Measurements from ENCODE around the gene RUNDC1.

The RUNDC1 gene

DNA sequence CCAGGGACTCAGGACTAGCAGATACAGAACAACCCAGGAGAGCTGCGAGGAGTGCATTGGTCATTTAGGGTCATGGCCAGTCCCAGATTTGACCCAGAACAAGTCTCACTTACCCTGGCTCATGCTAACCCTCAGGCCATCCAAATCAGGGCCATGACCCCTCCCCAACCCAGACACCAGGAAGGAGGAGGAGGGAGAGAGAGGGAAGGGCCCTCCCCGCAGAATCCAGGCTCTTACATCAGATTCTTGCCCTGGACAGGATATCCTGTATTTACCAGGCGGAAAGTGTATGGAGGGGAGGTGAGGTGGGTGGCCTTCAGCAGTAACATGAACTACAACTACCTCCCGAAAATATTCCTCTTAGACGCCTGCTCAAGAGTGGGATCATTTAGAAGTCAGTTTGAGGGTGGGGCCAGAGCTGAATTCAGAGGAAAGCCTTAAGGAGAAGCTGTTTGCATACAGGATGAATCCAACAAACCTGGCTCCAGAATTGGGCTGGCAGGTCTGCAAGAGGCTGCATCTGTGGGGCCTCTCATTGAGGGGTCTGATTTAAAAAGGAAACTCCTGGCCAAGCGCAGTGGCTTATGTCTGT, 39.8 kb downstream of the RUNDC1 start:
- no peak for DNase-seq

DNA sequence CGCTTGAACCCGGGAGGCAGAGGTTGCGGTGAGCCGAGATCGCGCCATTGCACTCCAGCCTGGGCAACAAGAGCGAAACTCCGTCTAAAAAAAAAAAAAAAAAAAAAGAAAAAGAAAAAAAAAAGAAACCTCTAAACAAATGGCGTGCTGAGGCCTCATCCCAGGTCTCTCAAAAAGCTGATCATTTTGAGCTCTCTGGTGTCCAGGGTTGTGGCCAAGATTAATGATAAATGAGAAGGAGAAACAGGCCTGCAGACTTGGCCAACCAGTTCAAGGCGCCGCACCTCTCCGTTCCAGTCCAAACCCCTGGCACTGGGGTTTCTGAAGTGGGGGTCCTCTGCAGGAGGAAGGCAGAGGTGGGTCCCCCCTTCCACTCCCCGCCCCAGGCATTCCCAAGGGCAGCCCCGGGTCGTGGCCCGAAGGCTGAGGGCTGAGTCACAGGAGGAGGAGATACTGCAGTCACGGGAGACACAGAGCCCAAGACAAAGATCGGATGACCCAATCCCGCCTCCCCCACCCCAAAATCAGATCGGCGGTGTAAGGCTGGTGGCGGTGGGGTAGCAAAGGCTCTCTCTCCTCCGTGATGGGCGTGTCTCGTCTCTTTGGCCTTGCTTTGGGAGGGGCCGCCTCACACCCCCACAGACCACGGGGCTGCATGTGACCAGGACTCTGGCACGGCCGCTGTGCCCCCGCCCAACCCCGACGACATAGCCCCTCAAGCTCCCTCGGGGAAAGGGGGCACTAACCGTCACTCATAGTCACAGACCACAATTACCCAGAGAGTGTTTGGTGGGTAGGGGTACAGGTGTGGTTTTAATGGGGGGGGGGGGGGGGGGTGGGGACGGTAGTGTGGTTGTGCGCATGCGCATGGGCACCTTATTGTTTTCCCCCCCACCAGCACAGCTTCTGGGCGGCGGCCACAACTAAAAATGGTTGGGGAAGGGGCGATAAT, 40.7 kb downstream of the RUNDC1 start:
- peak; percentile 78 for DNase-seq

DNA sequence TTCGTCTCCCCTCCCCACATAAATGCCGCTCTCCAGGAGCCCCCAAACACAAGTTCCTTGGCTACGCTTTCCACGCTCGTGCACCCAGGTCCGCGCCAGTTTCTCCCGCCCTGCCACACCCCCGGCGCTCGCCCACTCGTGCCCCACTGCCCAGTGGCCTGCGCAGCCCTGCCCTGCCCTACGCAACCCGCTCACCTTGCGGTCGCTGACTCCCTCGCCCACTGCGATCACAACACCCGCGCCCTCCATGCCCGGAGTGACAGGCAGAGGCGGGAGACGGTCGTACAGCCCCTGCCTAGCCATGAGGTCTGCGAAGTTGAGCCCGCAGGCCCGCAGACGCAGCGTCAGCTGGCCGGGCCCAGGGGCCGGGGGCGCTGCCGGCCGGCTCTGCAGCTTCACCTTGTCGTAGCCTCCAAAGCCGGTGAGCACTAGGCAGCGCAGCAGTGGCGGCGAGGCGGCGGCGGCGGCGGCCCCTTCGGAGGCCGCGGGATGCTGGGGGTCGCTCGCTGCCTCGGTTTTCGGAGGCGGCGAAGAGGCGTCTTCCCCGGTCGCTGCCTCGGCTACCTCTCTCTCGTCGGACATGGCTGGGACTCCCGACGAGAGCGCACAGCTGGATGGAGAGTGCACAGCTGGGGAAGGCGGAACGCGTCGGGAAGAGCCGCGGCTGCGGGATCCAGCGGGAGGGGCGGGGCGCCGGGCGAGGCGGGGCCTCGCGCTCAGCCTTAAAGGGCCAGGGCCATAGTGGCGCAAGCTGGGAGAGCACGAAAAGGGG, 41.6 kb downstream of the RUNDC1 start, which contains the start of gene VAT1:
Gene VAT1, minus strand, starts transcription at position 645 of the 772 bp plus-strand sequence. Its CDS starts 63 bp downstream, at position 582.
- DNase-seq: peak; percentile 79

DNA sequence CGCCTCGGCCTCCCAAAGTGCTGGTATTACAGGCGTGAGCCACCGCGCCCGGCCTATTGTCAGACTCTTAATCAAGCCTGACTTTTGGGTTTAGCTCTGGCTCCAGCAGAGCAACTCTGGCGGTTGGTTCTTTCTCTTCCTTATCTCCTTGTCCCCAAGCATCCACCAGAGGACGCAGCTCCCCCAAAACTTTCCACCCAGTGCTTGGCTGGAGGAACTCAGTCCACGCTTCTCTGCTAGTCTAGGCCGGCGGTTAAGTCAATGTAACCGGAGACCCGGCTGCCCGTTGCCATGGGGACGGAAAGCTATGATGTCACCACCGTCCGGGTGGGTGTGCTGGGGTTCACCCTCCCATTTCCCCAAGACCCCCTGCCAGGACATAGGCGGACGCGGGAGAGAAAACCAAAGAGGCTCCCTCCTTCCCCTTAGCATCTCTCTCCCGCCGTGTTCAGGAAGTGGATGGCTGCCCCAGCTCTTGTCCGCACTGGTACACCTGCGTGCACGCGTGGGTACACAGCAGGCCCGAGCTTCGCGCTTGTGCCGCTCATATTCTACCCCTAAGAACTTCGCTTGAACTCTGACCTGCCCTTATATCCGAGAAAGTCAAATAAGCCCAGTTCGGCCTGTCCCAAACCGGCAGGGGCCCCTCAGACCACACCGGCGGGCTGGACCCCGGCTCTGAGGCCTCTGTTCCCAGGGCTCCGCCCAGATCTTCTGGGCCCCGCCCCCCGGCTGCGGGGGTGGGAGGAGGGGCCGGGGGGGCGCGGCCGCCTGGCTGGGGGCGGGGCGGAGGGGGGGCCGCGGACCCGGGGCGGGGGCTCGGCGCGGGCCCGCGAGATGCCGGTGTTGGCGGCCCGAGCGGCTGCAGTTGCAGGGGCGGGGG, 44.3 kb downstream of the RUNDC1 start, which contains the start of gene RND2:
Gene RND2, plus strand, starts transcription at position 825 of the 883 bp plus-strand sequence. CDS start 117 bp downstream, outside the sequence.
- DNase-seq: peak; percentile 97

DNA sequence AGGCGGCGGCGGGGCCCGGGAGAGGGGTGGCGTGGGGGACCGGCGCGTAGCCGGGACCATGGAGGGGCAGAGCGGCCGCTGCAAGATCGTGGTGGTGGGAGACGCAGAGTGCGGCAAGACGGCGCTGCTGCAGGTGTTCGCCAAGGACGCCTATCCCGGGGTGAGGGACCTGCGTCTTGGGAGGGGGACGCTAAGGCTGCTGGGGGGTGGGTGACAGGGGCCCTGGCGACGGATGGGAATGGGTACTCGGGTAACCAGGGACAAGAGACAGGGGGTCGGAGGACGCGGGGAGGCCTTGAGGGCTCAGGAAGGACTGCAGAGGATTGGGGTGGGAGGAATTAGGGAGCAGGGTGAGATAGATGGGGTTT, 44.9 kb downstream of the RUNDC1 start:
- no peak for DNase-seq

DNA sequence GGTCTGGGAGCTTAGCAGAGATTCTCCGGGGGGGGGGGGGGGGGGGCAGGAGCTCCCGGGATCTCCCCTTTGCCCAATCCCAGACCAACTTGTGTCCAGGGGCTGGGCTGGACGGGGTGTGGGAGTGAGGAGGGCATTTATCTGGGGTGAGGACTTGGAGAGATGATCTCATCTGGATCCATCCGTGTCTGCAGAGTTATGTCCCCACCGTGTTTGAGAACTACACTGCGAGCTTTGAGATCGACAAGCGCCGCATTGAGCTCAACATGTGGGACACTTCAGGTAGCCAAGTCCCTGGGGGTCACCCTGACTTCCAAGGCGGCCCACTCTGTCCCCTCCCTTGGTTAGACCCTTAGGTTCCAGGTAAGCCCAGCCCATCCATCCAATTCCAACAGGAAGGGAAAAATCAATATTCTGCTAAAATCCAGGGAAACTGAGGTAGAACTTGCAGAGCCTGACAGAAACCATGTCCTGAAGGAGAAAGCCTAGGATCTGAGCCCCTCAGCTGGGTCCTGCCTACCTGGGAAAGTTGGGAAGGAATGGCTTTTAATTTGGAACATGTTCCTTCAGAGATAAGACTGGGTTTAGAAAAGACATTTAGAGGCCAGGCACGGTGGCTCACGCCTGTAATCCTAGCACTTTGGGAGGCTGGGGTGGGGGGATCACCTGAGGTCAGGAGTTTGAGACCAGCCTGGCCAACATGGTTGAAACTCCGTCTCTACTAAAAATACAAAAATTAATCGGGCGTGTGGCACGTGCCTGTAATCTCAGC, 45.6 kb downstream of the RUNDC1 start:
- DNase-seq: no peak

DNA sequence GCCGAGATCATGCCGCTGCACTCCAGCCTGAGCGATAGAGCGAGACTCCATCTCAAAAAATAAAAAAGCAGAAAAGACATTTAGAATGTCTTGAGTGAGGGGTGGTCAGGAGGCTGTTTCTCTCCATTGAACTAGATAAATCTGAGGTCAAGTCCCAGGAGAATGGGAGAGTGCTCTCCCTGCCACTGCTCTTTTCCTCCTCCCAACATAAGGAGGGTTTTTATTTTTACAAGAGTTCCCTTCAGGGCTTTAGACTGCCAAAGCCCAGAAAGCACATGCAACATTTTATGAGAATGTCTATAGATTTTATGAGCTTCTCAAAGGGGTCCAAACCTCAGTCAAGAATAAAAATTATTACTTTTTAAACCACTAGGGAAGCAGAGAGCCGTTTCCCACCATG, 46.2 kb downstream of the RUNDC1 start:
- no peak for DNase-seq

DNA sequence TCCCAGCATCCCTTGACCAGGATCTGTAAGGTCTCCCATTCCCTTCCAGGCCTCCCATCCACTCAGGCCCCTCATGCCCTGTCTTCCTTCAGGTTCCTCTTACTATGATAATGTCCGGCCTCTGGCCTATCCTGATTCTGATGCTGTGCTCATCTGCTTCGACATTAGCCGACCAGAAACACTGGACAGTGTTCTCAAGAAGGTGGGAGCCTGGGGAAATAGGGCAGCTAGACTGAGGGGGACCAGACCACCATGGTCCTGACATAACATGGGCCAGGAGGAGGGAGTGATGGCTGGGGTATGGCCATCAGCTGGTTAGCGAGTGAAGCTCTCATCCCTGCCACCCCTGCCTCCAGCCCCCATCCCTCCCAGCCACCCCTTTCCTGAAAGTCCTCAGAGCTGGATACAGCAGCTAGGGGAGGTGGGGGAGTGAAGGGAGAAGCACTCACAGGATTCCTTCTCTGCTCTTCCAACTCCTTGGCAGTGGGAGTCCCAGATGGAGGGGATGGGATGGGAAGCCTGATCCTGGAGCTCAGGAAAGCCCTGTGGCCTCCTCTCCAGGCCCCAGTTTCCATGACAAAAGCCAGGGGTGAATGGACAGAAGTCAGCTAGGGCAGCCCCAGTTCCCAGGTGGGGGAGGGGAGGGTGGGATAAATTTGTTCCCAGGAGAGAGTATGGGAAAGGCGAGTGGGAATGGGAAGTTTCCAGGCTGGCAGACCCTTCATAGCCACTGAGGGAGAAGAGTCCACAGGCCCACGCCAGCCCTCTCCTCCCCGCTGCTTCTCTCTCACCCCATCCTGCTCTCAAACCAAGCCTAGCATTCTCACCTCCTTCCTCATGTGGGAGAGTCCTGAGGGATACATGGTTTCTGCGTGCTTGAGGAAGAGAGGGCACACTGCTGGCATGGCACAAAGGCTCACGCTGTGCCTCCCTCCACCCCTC, 47.0 kb downstream of the RUNDC1 start:
- DNase-seq: no peak

DNA sequence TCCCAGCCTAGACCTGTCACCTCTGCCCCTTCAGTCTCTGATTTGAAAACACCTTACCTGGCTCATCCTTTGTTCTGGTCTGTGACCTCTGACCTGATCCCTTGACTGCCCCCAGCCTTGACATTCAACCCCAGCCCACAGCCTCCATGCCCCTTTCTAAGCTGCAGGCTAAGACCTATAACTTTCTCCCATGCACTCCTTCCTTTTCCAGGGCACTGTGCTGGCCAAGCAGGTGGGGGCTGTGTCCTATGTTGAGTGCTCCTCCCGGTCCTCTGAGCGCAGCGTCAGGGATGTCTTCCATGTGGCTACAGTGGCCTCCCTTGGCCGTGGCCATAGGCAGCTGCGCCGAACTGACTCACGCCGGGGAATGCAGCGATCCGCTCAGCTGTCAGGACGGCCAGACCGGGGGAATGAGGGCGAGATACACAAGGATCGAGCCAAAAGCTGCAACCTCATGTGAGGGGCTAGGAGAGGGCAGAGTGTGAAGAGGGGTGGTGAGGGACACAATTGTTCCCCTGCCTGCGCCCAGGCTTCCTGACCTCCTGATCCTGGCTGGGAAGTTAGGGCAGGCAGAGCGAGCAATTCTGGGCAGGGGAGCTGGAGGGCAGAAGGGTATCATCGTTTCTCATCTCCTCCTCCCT, 48.0 kb downstream of the RUNDC1 start:
- DNase-seq: no peak

DNA sequence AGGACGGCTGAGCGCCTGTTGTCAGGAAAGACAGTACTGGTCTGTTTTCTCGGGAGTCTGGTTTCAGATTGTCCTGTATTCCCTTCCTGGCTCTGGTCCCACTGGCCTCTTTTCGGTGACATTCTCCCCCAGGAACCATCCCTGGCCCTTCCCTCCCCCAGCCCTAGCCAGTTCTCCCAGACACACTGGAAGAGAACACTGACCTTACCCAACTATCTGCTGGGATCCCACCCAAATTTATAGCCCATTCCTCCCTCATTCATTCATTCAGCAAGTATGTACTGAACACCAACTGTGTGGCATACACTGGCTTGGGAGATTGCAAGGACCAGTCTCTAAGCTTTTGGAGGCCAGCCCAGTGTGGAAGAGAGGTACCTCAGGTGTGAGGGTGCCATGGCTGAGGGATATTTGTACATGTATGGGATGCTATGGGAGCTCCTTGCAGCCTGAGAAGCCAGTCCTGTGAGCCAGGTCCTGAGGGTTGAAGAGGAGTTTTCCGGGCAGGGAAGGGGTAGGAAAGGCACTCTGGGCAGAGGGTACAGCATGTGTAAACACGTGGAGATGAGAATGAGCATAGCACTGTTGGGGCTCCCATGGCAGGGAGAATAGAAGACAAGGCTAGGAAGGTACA, 49.9 kb downstream of the RUNDC1 start:
- DNase-seq: no peak

DNA sequence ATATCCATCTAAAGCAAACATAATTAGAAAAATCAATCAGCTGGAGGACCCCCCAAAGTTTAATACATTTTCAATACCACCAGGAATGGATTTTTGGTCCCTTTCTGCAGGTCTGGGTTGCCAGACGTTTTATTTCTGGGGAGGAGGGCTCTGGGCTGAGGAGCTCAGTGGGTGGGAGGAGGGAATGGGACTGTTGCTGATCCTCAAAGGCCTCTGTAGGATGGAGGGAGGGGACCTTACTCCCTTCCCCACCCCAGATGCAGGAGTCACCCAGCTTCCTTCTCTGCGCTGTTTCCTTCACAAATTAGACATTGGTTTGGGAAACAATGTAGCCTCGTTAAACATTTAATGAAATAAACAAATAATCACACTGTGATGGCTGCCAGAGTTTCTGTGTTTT, 51.3 kb downstream of the RUNDC1 start:
- DNase-seq: no peak

DNA sequence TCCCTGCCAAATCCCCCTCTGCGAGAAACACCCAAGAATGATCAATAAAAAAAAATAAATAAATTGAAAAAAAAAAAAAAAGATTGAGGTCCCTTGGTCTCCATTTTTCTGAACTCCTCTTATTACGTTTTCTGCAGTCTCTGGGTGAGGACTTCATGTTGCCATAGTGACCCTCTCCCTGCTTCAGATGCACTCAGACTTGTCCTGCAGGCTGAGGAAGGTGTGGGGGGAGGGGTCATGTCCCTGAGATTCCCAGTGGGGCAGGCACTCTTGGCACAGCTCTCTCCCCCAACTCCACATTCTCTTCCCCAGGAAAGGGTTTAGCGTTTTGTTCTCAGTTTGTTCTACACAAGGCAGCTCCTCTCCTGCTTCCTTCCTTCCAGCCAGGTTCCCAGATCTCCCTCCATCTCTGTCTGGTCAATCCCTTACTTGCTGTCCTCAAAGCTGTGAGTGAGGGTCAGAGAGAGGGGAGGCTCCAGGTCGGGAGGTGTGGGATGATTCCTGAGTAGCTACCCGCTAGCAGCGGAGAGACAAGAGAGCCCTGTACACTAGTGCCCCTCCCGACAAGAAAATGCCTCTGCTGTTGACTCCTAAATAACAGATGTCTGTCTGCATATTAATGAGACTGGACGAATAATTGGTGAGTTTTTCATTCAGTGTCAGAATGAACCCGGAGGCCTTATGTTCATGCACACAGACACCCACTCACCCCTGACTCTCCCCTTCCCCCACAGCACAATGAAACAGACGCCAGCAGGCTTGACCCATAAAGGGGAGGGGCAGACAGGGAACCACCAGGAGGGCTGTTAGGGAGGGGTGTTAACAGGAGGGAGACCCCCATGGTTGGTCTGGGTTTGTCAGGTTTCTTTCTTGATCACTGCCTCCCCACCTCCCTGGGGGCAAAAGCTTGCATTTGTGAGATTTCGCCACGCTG, 53.9 kb downstream of the RUNDC1 start:
- DNase-seq: no peak

DNA sequence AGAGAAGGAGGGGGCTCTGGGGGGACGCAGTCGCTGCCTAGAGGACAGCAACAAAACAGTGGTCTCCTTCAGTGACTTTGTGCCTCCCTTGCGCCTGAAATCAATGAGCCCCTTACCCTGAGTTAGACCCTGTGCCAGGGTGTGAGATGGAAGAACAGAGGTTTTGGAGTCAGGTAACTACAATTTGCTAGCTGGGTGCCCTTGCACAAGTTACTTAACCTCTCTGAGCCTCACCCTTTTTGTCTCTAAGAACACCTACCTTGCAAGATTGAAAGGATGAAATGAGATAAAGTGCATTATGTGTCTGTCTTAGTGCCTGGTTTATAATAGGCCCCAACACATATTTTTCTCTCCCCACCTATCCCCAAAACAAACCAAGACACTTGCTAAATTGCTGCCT, 54.5 kb downstream of the RUNDC1 start:
- no peak for DNase-seq

DNA sequence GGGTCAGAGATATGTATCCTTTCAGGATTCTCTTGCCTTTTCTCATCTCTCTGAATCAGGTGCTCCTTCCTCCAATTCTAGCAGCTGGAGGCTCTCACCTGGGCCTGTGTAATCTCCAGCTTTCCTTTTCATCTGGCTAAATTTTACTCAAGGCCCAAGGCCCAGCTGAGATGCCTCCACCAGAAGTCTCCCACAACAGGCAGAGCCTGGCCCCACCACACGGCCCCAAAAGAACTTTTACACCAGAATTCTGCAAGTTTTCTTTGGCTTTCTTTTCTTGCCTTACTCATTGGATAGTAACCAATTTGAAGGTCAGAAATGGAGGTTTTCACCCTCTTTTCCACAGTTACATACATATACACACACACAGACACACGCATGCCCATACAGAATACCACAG, 59.3 kb downstream of the RUNDC1 start:
- DNase-seq: no peak

DNA sequence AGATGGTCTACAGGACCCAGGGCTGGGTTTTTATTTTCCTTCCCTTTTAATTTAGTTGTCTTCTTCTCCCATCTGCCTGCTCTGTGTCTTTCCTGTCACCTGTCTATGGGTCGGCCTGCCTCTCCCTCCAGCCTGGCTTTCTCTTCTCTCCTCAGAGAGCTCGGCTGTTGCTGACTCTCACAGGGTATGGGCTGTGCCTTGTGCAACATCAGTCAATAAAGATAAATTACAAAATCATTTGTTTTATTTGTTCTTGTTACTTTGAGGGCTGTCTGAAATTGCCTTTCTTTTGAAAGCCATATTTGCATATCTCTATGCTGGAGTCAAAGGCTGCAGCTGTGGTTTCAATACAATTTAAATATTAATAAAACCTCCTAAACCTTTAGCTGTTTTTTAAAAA, 60.3 kb downstream of the RUNDC1 start:
- no peak for DNase-seq

DNA sequence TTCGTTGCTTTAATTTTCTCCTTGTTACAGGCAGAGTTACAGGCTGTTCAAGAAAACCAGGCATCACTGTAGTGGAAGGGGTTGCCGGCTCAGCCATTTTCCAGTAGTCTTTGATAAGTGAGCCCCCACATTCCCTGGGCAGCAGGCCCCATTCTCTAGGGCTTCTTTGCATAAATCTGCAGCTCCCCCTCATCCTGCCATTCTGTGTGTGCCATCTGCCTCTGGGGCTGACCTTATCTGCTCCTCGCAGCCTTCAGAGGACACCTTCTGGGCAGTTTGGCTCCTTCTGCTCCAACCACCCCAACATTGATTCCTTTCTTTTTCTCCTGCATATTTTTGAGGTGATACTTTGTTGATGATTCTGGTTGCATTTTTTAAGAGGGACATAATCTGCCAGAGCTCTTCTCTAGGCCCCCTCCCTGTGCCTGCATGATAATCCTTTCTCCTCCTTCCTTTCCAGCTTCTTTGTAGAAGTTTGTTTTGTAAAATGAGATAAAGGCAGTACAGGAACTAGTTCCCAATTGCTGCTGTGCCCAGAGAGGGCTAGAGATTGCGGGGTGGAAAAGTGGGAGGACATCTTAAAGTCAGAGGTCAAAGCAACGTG, 61.8 kb downstream of the RUNDC1 start:
- peak; percentile 16 for DNase-seq
